Measurements from ENCODE around the gene TNFRSF1A.

TNFRSF1A gene

DNA sequence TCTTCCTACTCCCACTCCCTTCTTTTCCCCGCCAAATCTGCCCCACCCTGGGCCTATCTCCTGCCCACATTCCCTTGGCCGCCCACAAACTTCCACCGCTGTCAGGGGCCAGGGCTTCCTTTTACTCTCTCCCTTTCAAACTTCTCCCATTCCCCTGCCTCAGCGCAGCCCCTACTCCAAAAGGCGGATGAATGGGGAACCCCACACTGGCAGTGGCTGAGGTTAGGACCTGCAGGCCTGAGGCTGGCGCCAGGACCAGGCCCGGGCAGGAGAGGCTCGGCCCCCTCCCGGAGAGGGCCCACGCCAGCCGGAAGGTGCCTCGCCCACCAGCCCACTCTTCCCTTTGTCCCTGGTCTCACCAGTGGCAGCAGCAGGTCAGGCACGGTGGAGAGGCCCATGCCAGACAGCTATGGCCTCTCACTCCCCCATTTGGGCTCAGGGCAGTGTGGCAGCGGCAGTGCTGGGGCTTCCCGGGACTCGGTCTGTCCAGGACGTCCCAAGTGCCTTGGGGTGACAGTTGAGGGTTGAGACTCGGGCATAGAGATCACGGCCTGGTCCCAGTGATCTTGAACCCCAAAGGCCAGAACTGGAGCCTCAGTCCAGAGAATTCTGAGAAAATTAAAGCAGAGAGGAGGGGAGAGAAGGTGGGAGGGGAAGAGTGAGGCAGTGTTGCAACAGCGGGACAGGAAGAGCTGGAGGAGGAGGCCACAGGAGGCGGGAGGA, at the start of gene TNFRSF1A:
Gene TNFRSF1A, minus strand, starts transcription at position 660 of the 723 bp plus-strand sequence. Its CDS starts 262 bp downstream, at position 398.
- peak; percentile 36 for DNase-seq

DNA sequence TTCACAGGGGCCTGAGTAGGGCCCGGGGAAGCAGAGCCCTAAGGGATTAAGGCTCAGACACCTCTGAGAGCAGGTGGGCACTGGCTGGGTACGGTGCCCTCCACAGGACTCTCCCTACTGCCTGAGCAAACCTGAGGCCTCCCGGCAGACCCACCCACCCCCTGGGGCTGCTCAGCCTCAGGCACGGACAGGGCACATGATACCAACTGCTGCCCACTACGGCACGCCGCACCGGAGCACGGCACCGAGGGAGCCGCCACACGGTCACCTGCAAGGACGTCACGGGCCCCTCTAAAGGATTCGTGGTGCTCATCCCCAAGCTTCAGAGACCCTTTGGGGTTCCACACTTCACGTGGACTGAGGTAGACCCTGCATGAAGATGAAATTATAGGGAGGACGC, 49.1 kb upstream of the TNFRSF1A start:
- no peak for DNase-seq

DNA sequence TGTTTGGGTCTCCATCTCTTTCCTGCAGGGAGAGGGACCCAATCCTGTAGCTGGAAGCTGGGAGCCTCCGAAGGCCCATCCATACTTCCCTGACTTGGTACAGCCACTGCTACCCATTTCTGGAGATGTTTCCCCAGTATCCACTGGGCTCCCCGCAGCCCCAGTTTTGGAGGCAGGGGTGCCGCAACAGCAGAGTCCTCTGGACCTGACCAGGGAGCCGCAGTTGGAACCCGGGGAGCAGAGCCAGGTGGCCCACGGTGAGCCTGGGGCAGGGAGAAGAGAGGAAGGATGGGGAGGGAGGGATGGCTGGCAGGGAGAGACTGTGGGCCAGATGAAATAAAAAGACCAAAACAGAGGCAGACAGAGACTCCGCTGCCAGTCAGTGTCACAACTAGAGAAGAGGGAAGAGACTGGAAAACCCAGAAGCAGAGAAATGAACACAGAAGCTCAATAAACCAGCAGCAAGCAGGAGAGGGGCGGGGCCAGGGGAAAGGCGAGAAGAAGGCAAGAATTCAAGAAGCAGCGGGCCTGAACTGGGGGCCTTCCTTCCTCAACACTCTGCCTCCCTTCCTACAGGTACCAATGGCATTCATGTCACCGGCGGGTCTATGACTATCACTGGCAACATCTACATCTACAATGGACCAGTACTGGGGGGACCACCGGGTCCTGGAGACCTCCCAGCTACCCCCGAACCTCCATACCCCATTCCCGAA, 48.4 kb upstream of the TNFRSF1A start:
- DNase-seq, result no peak

DNA sequence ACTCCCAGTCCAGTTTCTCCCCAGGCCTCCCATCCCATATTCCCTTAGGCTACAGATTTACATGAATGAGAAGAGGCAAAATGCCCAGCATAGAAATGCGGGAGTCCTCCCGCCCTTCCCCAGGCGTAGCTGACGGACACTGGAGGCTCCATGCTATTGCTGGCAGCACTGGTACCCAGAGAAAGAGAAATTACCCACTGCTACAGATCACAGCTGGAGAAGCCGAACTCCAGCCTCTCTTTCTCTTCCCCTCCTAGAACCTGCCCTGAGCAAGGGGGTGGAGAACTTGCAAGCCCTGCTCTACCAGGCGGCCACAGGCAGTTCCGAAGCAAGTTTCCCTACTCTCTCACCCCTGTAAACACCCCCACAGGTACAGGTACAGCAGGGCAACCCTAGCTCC, 45.7 kb upstream of the TNFRSF1A start:
- no peak for DNase-seq

DNA sequence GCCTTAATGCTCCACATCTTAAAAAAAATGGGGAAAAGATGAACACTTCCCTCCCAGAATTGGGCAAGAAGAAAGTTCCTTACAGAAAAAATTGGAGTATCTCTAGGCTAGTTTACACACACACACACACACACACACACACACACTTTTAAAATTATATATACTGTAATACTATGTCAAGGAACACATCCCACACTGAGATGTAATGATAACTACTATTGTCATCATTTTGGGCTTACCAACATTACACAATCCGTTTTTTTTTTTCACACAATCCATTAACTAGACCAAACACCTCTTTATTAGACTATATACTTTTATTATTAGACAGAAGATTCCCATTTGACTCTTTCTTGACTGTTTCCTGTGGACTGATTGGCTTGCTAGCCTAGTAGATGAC, 44.6 kb upstream of the TNFRSF1A start:
- no peak for DNase-seq

DNA sequence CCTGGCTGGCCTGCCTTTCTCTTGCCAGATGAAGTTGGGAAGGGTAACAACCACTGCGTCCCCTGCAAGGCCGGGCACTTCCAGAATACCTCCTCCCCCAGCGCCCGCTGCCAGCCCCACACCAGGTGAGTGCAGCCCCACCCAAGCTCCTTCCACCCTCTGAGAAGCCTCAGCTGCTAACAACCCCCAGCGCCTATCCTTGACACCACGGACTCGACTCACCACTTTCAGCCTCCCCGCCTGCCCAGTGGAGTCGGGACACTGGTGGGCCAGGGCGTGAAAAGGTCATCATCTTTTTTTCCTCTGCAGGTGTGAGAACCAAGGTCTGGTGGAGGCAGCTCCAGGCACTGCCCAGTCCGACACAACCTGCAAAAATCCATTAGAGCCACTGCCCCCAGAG, 44.2 kb upstream of the TNFRSF1A start:
- no peak for DNase-seq

DNA sequence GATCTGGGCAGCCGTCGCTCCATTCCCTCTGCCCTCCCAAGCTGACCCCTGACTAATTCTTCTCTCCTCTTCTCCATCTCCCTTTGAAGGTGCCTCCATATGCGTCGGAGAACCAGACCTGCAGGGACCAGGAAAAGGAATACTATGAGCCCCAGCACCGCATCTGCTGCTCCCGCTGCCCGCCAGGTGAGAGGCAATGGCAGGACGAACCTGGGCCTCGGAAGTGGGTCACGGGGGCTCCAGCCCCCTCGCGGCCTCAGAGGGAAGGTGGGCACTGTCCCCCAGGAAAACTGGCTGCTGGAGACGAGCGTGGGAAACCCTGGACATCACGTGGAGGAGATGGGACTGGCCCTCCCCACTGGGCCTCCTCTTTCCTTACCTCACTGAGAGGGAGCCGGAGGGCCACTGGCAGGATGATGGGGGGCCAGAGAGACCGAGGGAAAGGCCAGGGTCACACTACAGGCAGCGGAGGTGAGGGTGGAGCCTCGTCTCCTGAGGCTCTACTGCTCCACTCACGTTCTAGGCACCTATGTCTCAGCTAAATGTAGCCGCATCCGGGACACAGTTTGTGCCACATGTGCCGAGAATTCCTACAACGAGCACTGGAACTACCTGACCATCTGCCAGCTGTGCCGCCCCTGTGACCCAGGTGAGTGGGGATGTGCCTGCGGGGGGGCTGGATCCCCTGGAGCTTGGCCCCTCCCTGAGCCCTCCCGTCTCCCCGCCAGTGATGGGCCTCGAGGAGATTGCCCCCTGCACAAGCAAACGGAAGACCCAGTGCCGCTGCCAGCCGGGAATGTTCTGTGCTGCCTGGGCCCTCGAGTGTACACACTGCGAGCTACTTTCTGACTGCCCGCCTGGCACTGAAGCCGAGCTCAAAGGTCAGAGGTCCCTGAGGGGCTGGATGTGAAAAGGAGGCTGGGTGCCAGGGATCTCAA, 42.9 kb upstream of the TNFRSF1A start:
- DNase-seq, result no peak

DNA sequence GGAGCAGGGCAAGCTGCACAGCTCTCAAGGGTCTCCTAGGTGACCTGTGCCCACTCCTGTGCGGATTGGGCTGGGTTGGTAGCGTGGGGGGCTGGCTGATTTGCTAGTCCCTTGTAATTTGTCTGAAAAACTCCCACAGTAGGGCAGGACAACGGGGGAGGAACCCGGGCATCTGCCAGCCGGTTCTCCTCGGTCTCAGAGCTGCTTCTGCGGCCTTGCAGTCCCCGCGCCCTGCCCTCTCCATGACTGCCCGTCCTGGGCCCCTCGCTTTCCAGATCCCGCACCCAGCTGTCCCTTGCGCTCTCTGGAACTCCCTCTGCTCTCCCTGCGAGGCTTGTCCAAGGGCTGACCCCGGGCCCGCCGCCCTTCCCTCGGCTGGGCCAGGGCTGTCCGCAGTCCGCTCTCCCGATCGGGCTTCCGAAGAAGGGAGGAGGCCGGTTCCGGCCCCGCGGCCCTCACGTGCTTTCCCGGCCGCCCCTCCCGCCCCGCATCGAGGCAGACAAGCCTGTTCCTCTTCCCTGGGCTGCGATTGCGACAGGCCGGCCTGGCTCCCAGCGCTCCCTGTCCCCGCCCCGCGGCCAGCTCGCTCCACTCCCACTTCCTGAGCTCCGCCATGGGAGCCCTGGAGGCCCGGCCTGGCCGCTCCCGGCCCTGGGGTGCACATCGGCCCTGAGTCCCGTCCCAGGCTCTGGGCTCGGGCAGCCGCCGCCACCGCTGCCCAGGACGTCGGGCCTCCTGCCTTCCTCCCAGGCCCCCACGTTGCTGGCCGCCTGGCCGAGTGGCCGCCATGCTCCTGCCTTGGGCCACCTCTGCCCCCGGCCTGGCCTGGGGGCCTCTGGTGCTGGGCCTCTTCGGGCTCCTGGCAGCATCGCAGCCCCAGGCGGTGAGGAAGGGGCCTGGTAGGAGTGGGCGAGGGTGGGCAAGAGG, 42.0 kb upstream of the TNFRSF1A start, which contains the start of gene LTBR:
Gene LTBR, plus strand, starts transcription at position 591 of the 927 bp plus-strand sequence. Its CDS starts 197 bp downstream, at position 788.
- DNase-seq, result no peak

DNA sequence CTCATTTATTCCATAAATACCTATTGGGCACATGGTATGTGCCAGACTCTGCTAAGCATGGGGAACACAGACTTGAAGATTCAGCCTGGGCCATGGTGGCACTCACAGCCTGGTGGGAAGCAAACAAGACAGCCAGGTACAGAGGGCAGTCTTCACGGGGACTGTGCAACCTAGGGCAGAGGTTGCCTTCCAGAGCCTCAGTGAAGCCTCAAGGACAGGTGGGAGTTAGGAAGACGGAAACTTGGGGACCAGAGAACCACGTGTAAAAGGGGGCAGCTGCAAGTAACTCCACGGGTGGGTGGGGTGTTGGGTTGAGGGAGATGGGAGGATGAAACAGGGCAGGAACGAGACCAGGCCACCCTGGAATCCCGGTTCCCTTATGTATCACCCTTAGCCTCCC, 41.1 kb upstream of the TNFRSF1A start:
- no peak for DNase-seq

DNA sequence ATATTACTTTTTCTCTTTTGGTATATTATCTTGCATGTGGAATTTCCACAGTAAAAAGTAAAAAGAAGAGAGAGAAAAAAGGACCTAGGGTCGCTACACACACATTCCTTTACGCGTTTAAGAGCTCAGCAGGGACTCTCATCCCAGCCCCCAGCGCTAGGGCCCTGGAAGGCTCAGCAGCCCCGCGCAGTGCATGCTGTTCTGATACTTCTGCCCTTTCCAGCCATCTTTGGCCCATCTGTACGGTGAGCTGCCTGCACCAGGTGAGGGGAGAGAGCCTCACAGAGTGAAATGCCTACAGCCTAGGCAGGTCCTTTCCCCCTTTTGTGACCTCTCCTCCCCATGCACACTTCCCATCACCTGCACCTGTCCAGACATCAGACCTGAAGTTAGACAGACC, 40.5 kb upstream of the TNFRSF1A start:
- no peak for DNase-seq

DNA sequence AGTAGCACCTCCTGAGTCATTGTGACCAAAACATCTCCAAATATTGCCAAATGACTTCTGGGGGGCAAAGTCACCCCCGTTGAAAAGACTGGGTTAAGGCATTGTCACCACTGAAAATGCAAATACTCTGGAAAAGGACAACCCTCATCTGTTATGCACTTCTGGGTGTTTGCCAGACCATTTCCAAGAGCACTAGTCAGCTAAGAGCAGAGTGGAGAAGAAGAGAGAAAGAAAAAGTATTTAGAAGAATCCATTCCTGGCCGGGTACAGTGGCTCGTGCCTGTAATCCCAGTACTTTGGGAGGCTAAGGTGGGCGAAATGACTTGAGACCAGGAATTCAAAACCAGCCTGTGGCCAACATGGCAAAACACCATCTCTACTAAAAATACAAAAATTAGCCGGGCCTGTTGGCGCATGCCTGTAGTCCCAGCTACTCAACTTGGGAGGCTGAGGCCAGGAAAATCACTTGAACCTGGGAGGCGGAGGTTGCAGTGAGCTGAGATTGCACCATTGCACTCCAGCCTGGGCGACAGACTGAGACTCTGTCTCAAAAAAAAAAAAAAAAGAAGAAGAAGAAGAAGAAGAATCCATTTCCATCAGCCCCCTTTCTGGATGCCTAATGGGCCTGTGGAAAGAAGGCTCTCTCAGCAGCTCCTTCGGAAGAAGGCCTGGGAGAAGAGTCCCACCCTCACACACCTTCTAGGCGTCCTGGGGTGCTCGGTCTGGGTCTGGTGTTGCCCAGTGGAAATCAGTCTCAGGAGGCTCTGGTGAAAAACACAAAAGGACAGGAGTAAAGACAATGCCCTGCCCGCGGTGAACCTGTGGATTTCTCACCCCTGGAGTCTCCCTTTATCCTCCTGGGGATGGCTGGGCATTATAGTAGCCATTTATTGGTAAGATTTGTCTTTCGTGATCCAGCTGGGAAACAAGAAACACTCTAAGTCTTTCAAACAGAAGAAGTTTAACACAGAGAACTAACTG, 38.6 kb upstream of the TNFRSF1A start:
- DNase-seq, result no peak

DNA sequence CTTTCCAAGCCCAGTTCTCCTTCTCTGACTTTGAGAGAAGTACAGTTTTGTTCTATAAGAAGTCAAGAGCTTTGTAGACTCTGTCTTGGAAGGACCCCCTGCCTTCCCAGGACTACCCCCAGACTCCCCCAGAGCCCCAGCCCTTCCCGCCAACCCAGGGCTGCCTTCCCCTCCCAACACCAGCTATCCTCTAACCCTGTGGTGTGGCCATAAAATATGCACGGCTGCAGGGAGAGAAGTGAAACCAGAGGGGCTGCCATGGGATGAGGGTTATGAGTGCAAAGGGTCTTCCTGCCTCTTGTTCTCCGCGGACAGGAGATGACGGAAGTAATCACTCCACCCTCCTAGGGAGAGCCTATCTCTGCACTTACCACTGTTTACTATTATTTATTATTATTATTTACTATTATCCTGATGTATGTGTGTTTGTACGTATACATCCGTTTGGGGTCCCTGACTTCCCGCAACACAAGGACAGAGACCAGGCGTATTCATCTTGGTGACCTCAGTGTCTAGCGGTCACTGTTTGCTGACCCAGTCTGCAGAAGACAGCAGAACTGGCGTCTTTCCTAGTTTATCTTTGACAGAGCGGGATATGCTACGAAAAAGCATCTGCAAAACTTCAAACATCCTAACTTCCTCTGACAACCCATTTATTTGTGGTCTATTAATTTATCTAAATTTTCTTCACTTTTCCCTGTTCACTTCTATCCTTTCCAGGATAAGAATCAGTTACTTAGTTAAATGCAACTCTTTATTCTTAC, 37.0 kb upstream of the TNFRSF1A start:
- no peak for DNase-seq

DNA sequence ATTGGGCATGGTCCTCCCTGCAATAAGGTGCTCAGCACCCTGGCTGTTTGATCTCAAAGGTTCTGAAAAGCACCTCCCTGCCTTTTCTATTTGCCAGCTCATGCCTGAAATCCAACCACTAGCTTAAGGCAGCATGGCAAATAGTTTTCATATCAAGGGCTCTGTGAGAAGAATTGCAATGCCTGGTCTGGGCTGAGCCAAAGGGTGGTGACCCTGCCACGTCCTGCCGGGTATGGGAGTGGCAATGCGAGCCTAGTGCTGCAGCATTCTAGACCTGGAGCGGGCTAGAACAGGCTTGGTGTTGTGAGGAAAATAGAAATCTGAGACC, 35.8 kb upstream of the TNFRSF1A start:
- DNase-seq, result no peak

DNA sequence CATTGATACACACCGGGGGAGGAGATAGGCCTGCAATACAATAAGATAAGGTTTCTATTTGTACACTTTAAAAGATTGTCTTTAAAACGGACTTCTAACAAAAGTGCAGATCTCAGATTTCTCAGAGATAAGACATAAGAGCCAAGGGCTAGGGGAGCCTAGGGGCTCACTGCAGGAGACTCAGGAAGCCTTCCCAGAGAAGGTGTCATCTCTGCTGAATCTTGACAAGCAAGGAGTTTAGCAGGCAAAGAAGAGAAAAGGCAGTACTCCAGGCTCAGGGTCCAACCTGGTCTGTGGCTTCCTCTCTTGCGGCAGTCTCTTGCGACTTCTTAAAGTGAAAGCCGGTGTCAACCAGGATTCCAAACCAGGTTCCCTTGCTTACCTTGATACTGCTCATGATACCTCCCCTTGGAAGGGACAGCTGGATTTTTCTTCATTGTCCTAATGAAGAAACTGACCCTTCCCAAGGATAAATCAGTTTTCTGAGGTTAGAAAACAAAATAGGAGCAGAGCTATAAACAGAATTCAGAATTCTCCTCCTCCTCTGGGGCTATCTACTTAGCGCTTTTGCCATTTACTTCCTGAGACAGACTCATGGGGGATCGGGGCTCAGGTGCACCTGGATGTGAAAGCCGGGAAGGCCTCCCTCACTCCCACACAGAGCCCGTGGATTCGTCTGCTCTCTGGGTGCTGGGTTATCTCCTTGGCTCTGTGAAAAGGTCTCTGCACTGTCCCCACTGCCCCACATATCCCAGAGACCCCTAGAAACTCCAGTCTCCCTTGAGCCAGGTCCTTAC, 35.2 kb upstream of the TNFRSF1A start:
- no peak for DNase-seq

DNA sequence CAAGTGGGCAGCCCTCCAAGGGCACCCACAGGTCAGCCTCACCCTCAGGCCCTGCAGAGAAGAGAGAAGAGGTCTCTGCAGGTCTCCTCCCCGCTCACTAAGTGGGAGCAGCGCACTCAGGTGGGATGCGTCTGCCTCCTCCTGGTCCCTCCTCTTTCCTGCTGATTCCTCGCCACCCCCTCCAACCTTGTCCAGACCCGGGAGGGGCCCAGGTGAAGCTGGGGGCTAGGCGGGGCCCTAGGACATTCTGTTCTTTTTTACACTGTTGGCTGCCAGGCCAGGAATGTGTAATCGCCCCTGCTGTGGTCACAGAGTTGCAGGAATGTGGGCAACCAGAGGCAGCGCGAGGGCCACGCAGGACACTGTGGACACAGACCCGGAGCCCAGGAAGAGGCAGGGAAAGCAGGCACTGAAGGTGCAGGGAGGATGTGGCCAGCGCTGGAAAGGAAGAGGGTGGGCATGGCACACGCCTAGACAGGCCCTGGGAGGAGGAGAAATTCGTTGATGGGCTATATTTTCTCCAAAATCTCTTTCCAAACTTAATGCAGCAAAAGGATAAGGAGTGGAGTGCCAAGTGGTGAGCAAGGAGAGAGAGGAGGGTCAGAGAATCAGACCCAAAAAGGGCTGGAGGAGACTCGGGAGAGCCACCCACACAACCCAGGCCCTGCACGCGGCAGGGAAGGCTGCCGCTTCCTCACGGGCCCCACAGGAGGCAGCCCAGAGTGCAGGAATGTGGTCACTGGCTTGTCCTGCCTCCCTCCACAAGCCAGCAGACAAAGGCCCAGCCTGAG, 34.4 kb upstream of the TNFRSF1A start:
- no peak for DNase-seq

DNA sequence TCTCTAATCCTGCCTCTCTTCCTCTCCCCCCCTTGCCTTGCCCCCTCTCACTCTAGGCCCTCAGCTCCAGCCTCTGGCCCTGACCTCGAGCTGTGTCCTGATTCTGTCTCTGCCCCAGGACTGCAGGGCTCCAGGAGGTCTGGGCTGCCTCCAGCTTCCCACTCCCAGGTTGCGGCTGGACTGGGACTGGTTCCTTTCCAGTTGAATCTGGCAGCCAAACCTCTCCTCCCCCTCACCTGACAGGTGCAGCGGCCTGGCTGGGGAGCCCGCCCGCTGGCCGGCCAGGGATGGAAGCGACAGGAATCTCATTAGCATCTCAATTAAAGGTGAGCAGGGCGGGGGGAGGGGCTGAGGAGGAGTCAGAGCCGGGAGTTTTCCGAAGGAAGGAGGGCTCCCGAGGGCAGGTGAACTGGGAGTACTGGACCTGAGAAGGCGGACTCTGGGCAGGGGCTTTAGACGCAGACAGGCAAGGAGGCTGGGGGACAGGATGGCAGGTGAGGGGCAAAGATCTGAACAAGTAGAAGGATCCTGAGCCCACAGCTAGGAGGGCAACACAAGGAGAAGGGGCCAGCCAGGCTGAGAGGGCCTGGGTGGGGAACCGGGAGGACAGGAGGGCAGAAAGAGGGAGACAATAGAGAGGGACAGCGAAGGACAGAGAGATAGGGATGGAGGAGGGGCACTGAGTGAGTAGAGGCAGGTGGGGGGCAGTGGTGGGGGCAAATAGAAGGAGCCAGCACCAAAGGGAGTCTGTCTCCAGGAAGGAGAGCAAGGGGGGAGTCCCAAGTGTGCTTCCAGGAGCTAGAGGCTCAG, 33.6 kb upstream of the TNFRSF1A start, which contains the start of gene SCNN1A:
Gene SCNN1A, minus strand, starts transcription at position 295 of the 810 bp plus-strand sequence. CDS start 780 bp downstream, outside the sequence.
- no peak for DNase-seq

DNA sequence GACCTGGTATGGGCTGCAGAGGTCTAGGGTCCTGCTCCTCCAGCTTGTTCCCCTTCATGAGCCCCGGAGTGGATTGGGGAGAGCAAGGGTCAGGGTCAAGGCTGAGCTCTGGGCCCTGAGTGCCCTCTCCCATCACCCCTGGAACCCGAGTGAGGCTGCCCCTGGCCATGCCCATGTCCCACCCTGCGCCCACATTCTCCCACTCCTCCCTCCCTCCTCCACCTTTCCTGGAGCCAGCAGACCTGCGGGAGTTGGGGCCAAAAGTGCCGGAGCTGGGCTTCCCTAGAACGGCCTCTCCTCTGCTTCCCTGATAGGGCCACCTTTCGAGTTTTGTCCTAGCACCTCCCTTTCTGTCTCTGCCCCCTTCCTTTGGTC, 32.9 kb upstream of the TNFRSF1A start:
- no peak for DNase-seq
